Kidney tubule cell (primary cell): ENCODE measurements around the gene SHISA6.
"Not testable (repeated sequence)": the region's sequence is repeated elsewhere in the genome, so short reads cannot be mapped to it uniquely, and the experiment has no call there.

Source experiments
- DNase-seq: peaks from one replicate; pipeline ENCODE4 v3.0.0-alpha.2; 2018; ENCODE audit warnings: low spot score

Gene SHISA6

GRCh38 chr17:11267999-11268575 is 27.1 kb downstream of the SHISA6 start:
- no peak for DNase-seq

- DNase-seq: no peak
Observed at GRCh38 chr17:11269210-11269609, 28.2 kb downstream of the SHISA6 start.

- DNase-seq: no peak
Observed at GRCh38 chr17:11272191-11272590, 31.2 kb downstream of the SHISA6 start.

GRCh38 chr17:11273596-11273995 is 32.6 kb downstream of the SHISA6 start:
- DNase-seq: no peak

GRCh38 chr17:11274106-11274505 is 33.1 kb downstream of the SHISA6 start:
- DNase-seq: no peak

GRCh38 chr17:11276486-11276885 is 35.5 kb downstream of the SHISA6 start:
- DNase-seq: no peak

GRCh38 chr17:11278186-11278991 is 37.4 kb downstream of the SHISA6 start:
- DNase-seq: no peak

- no peak for DNase-seq
Observed at GRCh38 chr17:11278992-11279270, 37.9 kb downstream of the SHISA6 start.

- no peak for DNase-seq
Observed at GRCh38 chr17:11279776-11280344, 38.8 kb downstream of the SHISA6 start.

GRCh38 chr17:11282586-11282985 is 41.6 kb downstream of the SHISA6 start:
- no peak for DNase-seq

GRCh38 chr17:11284811-11285210 is 43.8 kb downstream of the SHISA6 start:
- no peak for DNase-seq

GRCh38 chr17:11285946-11286345 is 44.9 kb downstream of the SHISA6 start:
- DNase-seq: no peak

- DNase-seq: no peak
Observed at GRCh38 chr17:11287791-11288190, 46.8 kb downstream of the SHISA6 start.

- no peak for DNase-seq
Observed at GRCh38 chr17:11290814-11291213, 49.8 kb downstream of the SHISA6 start.

GRCh38 chr17:11292491-11292890 is 51.5 kb downstream of the SHISA6 start:
- DNase-seq: no peak

GRCh38 chr17:11293480-11293879 is 52.5 kb downstream of the SHISA6 start:
- no peak for DNase-seq

- DNase-seq: no peak
Observed at GRCh38 chr17:11294826-11295225, 53.8 kb downstream of the SHISA6 start.

- DNase-seq: peak; percentile 28
Observed at GRCh38 chr17:11296994-11297393, 56.0 kb downstream of the SHISA6 start.

- no peak for DNase-seq
Observed at GRCh38 chr17:11298401-11298800, 57.4 kb downstream of the SHISA6 start.

- DNase-seq: no peak
Observed at GRCh38 chr17:11300201-11300600, 59.2 kb downstream of the SHISA6 start.

- no peak for DNase-seq
Observed at GRCh38 chr17:11300738-11301137, 59.7 kb downstream of the SHISA6 start.

GRCh38 chr17:11301874-11302273 is 60.9 kb downstream of the SHISA6 start:
- DNase-seq: not testable (repeated sequence)

- DNase-seq: no peak
Observed at GRCh38 chr17:11302401-11303186, 61.6 kb downstream of the SHISA6 start.
